WTC11 (cell line): Measurements from ENCODE around the gene UGDH. TPM values are rescaled to one million over a fixed set of nuclear protein-coding genes. Genes with fewer than 3 reads are reported as not detected.

ENCODE experiments used
- ATAC-seq: fragments of 200-7000 bp; cut with Tn5 transposase; 2 replicates; pipeline ENCODE4 v1.10.0; 2021; ENCODE audit warnings: mild to moderate bottlenecking, moderate library complexity
- CTCF ChIA-PET: fragments of 300-600 bp; sonication (Branson Sonifier 250); formaldehyde crosslinking; loops from one replicate; lab custom pipeline; 2021; ENCODE audit warnings: antibody characterized with exemption; lab: Charles Lee
- POLR2A ChIA-PET: fragments of 350-600 bp; sonication (Branson Sonifier 250); formaldehyde crosslinking; loops from one replicate; lab custom pipeline; 2021; ENCODE audit warnings: antibody characterized with exemption; lab: Charles Lee
- DNase-seq: peaks from one replicate; pipeline ENCODE4 v3.0.0; 2021; ENCODE audit warnings: low spot score
- H3K27ac Mint-ChIP-seq: 2 replicates; pipeline ENCODE4 v1.8.0; 2021; ENCODE audit warnings: mixed read lengths
- H3K27me3 Mint-ChIP-seq: 2 replicates; pipeline ENCODE4 v1.8.0; 2021; ENCODE audit warnings: low read depth, mild to moderate bottlenecking, moderate library complexity, mixed read lengths
- H3K36me3 Mint-ChIP-seq: 2 replicates; pipeline ENCODE4 v1.8.0; 2021; ENCODE audit warnings: mixed read lengths
- H3K4me1 Mint-ChIP-seq: 2 replicates; pipeline ENCODE4 v1.8.0; 2022; ENCODE audit warnings: mixed read lengths
- H3K4me3 Mint-ChIP-seq: 2 replicates; pipeline ENCODE4 v1.8.0; 2021; ENCODE audit warnings: mild to moderate bottlenecking, moderate library complexity, mixed read lengths
- H3K9me3 Mint-ChIP-seq: 2 replicates; pipeline ENCODE4 v1.8.0; 2021; ENCODE audit warnings: mixed read lengths
- ELF4 ChIP-seq: sonication (generic); formaldehyde crosslinking; IDR thresholded peaks from 2 replicates; pipeline ENCODE4 v1.8.1; 2022; ENCODE audit warnings: low read depth, mild to moderate bottlenecking, moderate library complexity, missing genetic modification reagents
- GRHL2 ChIP-seq: fragments of 250-450 bp; sonication (Bioruptor Pico); IDR thresholded peaks from 2 replicates; pipeline ENCODE4 v1.8.0; 2022; ENCODE audit warnings: mild to moderate bottlenecking, moderate library complexity; ENCODE audit not compliant: insufficient replicate concordance, severe bottlenecking
- HMGA2 ChIP-seq: fragments of 250-450 bp; sonication (Bioruptor Pico); IDR thresholded peaks from 2 replicates; pipeline ENCODE4 v1.4.0; 2021; ENCODE audit warnings: mild to moderate bottlenecking, moderate library complexity
- HMGXB4 ChIP-seq: sonication (generic); formaldehyde crosslinking; IDR thresholded peaks from 2 replicates; pipeline ENCODE4 v1.8.1; 2023; ENCODE audit warnings: mild to moderate bottlenecking, moderate library complexity, missing genetic modification reagents
- JUN ChIP-seq: sonication (generic); formaldehyde crosslinking; IDR thresholded peaks from 2 replicates; pipeline ENCODE4 v1.8.0; 2023; ENCODE audit warnings: mild to moderate bottlenecking, missing genetic modification reagents
- KAT7 ChIP-seq: sonication (generic); formaldehyde crosslinking; IDR thresholded peaks from 2 replicates; pipeline ENCODE4 v1.8.1; 2023; ENCODE audit warnings: missing genetic modification reagents, mild to moderate bottlenecking, borderline replicate concordance
- TEAD1 ChIP-seq: sonication (generic); formaldehyde crosslinking; IDR thresholded peaks from 2 replicates; pipeline ENCODE4 v1.8.0; 2022; ENCODE audit warnings: mild to moderate bottlenecking, missing genetic modification reagents
- TEAD4 ChIP-seq: sonication (generic); formaldehyde crosslinking; IDR thresholded peaks from 2 replicates; pipeline ENCODE4 v1.8.0; 2022; ENCODE audit warnings: mild to moderate bottlenecking, missing genetic modification reagents
- TP53 ChIP-seq: sonication (generic); formaldehyde crosslinking; IDR thresholded peaks from 2 replicates; pipeline ENCODE4 v1.8.1; 2023; ENCODE audit warnings: mild to moderate bottlenecking, missing genetic modification reagents
- USF2 ChIP-seq: sonication (generic); formaldehyde crosslinking; IDR thresholded peaks from 2 replicates; pipeline ENCODE4 v1.8.1; 2023; ENCODE audit warnings: mild to moderate bottlenecking, missing genetic modification reagents, moderate library complexity
- ZNF121 ChIP-seq: sonication (generic); formaldehyde crosslinking; IDR thresholded peaks from 2 replicates; pipeline ENCODE4 v1.8.0; 2023; ENCODE audit warnings: missing genetic modification reagents
- ZNF138 ChIP-seq: sonication (generic); formaldehyde crosslinking; conservative IDR thresholded peaks from 2 replicates; pipeline ENCODE4 v1.8.1; 2022; ENCODE audit warnings: mild to moderate bottlenecking, moderate library complexity, missing genetic modification reagents
- ZNF317 ChIP-seq: sonication (generic); formaldehyde crosslinking; IDR thresholded peaks from 2 replicates; pipeline ENCODE4 v1.8.1; 2023; ENCODE audit warnings: low read depth, mild to moderate bottlenecking, moderate library complexity, missing genetic modification reagents, borderline replicate concordance
- total RNA-seq: library from RNA; stranded (reverse); gene quantifications from 3 replicates; pipeline ENCODE4 v1.2.3, GENCODE V29; 2021
- TF ChIP-seq, protein P1 (sequence below): sonication (generic); formaldehyde crosslinking; IDR thresholded peaks from 2 replicates; pipeline ENCODE4 v1.8.0; 2022; ENCODE audit warnings: missing genetic modification reagents
- TF ChIP-seq, protein P2 (sequence below): fragments of 250-450 bp; sonication (Bioruptor Pico); IDR thresholded peaks from 2 replicates; pipeline ENCODE4 v1.9.0; 2021; ENCODE audit warnings: mild to moderate bottlenecking
- TF ChIP-seq, protein P3 (sequence below): sonication (generic); formaldehyde crosslinking; conservative IDR thresholded peaks from 2 replicates; pipeline ENCODE4 v1.8.1; 2022; ENCODE audit warnings: mild to moderate bottlenecking, missing genetic modification reagents
- TF ChIP-seq, protein P4 (sequence below): sonication (generic); formaldehyde crosslinking; IDR thresholded peaks from 2 replicates; pipeline ENCODE4 v1.8.1; 2023; ENCODE audit warnings: mild to moderate bottlenecking, missing genetic modification reagents, moderate library complexity
- TF ChIP-seq, protein P5 (sequence below): sonication (generic); formaldehyde crosslinking; IDR thresholded peaks from 2 replicates; pipeline ENCODE4 v1.8.1; 2022; ENCODE audit warnings: missing genetic modification reagents, borderline replicate concordance

Gene UGDH
- total RNA-seq, 1 experiment from 2014 or later, result 97.5 TPM

DNA sequence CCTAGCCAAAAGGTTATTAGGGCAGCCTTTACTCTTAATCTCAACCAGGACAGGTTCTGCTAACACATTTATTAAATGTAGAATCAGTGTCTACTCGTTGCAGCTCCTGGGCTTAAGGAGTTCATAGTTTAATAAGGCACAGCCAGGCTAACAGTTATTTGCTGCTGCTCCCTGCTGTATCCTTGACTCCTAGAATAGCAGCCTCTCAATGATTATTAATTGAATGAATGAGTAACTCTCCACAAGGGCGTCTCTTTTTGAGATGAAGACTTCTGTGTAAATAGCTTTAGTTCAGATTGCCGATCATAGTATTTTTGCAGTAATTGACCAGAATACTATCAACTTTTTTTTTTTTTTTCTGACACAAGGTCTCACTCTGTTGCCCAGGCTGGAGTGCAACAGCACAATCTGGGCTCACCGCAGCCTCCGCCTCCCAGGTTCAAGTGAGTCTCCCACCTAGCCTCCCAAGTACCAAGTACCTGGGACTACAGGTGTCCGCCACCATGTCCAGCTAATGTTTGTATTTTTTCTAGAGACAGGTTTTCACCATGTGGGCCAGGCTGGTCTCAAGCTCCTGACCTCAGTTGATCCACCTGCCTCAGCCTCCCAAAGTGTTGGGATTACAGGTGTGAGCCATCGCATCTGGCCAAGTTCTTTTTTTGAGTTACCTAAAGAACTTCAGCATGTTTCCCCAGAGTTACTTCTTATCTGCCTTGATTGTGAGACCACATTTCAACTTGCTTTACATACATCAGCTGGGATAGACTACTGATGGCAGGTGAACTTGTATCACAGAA, 2.9 kb downstream of the UGDH start:
- no peak for ATAC-seq
- Mint-ChIP-seq H3K36me3 (peaks cover 14% of the 10 kb centered on the region), H3K4me3 (0 out of 2 replicates have a peak overlapping the region, but pooled peaks have one; percentile 22), H3K27ac (no peak overlapping the region), H3K27me3 (no peaks in the 10 kb centered on the region), H3K4me1 (peaks cover 19% of the 10 kb centered on the region), H3K9me3 (no peaks in the 10 kb centered on the region)
- ChIA-PET CTCF (no interaction called here), POLR2A (interaction anchor here (0.6 to 0.7 kb wide), 2 partner anchors 45 to 1629 kb away, joined by 3 to 8 read pairs; no protein-coding TSS in a partner anchor)
- no peak for DNase-seq
- TF ChIP-seq HMGA2 (CRISPR knock-in tag) (no peak), ZNF121 (CRISPR knock-in tag) (no peak)
- TF ChIP-seq, protein P1, sequence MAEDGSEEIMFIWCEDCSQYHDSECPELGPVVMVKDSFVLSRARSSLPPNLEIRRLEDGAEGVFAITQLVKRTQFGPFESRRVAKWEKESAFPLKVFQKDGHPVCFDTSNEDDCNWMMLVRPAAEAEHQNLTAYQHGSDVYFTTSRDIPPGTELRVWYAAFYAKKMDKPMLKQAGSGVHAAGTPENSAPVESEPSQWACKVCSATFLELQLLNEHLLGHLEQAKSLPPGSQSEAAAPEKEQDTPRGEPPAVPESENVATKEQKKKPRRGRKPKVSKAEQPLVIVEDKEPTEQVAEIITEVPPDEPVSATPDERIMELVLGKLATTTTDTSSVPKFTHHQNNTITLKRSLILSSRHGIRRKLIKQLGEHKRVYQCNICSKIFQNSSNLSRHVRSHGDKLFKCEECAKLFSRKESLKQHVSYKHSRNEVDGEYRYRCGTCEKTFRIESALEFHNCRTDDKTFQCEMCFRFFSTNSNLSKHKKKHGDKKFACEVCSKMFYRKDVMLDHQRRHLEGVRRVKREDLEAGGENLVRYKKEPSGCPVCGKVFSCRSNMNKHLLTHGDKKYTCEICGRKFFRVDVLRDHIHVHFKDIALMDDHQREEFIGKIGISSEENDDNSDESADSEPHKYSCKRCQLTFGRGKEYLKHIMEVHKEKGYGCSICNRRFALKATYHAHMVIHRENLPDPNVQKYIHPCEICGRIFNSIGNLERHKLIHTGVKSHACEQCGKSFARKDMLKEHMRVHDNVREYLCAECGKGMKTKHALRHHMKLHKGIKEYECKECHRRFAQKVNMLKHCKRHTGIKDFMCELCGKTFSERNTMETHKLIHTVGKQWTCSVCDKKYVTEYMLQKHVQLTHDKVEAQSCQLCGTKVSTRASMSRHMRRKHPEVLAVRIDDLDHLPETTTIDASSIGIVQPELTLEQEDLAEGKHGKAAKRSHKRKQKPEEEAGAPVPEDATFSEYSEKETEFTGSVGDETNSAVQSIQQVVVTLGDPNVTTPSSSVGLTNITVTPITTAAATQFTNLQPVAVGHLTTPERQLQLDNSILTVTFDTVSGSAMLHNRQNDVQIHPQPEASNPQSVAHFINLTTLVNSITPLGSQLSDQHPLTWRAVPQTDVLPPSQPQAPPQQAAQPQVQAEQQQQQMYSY (CRISPR knock-in tag), result no peak

DNA sequence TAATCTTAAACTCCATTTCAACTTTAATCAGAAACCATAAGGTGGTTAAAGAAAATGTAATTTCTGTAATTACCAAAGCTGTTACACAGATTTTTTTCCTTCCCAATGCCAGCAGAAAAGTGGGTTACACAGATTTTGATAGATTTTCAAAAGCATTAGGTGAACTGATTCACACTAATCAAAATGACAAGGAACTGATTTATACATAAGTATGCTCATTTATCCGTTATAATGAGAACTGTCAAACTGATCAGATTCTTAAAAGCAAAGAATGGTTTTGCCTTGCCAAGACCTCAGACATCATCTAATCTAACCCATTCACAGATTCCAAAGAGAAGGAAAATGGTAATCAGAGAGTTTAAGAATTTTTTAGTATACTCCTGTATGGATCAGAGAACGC, 5.2 kb downstream of the UGDH start:
- Mint-ChIP-seq H3K27ac (no peak overlapping the region), H3K9me3 (no peaks in the 10 kb centered on the region), H3K4me1 (peaks cover 10% of the 10 kb centered on the region), H3K27me3 (no peaks in the 10 kb centered on the region), H3K36me3 (peaks cover 22% of the 10 kb centered on the region), H3K4me3 (no peak overlapping the region)
- ATAC-seq (no peak), DNase-seq (no peak)
- ChIA-PET CTCF (no interaction called here), POLR2A (no interaction called here)
- TF ChIP-seq, protein P2, sequence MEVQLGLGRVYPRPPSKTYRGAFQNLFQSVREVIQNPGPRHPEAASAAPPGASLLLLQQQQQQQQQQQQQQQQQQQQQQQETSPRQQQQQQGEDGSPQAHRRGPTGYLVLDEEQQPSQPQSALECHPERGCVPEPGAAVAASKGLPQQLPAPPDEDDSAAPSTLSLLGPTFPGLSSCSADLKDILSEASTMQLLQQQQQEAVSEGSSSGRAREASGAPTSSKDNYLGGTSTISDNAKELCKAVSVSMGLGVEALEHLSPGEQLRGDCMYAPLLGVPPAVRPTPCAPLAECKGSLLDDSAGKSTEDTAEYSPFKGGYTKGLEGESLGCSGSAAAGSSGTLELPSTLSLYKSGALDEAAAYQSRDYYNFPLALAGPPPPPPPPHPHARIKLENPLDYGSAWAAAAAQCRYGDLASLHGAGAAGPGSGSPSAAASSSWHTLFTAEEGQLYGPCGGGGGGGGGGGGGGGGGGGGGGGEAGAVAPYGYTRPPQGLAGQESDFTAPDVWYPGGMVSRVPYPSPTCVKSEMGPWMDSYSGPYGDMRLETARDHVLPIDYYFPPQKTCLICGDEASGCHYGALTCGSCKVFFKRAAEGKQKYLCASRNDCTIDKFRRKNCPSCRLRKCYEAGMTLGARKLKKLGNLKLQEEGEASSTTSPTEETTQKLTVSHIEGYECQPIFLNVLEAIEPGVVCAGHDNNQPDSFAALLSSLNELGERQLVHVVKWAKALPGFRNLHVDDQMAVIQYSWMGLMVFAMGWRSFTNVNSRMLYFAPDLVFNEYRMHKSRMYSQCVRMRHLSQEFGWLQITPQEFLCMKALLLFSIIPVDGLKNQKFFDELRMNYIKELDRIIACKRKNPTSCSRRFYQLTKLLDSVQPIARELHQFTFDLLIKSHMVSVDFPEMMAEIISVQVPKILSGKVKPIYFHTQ (CRISPR knock-in tag), result no peak
- TF ChIP-seq TP53 (CRISPR knock-in tag) (no peak), ZNF317 (CRISPR knock-in tag) (no peak), JUN (CRISPR knock-in tag) (no peak), ZNF138 (CRISPR knock-in tag) (no peak), TEAD1 (CRISPR knock-in tag) (no peak), HMGXB4 (CRISPR knock-in tag) (no peak), ELF4 (no peak), KAT7 (CRISPR knock-in tag) (no peak), TEAD4 (CRISPR knock-in tag) (no peak), HMGA2 (CRISPR knock-in tag) (no peak), USF2 (no peak), GRHL2 (no peak)
- TF ChIP-seq, protein P3, sequence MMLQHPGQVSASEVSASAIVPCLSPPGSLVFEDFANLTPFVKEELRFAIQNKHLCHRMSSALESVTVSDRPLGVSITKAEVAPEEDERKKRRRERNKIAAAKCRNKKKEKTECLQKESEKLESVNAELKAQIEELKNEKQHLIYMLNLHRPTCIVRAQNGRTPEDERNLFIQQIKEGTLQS, result no peak
- TF ChIP-seq, protein P4, sequence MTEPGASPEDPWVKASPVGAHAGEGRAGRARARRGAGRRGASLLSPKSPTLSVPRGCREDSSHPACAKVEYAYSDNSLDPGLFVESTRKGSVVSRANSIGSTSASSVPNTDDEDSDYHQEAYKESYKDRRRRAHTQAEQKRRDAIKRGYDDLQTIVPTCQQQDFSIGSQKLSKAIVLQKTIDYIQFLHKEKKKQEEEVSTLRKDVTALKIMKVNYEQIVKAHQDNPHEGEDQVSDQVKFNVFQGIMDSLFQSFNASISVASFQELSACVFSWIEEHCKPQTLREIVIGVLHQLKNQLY (CRISPR knock-in tag), result no peak
- TF ChIP-seq, protein P5, sequence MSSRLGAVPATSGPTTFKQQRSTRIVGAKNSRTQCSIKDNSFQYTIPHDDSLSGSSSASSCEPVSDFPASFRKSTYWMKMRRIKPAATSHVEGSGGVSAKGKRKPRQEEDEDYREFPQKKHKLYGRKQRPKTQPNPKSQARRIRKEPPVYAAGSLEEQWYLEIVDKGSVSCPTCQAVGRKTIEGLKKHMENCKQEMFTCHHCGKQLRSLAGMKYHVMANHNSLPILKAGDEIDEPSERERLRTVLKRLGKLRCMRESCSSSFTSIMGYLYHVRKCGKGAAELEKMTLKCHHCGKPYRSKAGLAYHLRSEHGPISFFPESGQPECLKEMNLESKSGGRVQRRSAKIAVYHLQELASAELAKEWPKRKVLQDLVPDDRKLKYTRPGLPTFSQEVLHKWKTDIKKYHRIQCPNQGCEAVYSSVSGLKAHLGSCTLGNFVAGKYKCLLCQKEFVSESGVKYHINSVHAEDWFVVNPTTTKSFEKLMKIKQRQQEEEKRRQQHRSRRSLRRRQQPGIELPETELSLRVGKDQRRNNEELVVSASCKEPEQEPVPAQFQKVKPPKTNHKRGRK (CRISPR knock-in tag), result no peak
